ENCODE data around the gene SHD. TPM values are rescaled to one million over a fixed set of nuclear protein-coding genes. Genes with fewer than 3 reads are reported as not detected.

Gene SHD
- total and polyA plus RNA-seq, 9 of the 15 experiments (the other 6 are each of a cell fraction or from before 2014, with no cell fraction given) = 0.05 to 0.62 (median 0.15) TPM; not detected in 5

GRCh38 chr19:4267101-4267900 is 11.8 kb upstream of the SHD start (continued):
- TF ChIP-seq SMARCB1 (IDR thresholded peaks at IDR 0.05; ENCODE audit: insufficient read length, low read depth) (no peak), LEF1 (IDR thresholded peaks at IDR 0.05) (0 out of 2 replicates have a peak, but pooled peaks have one; percentile 20), NUFIP1 (IDR thresholded peaks at IDR 0.05; ENCODE audit: partially characterized antibody) (no peak), ZKSCAN8 (CRISPR knock-in tag; IDR thresholded peaks at IDR 0.05) (no peak), MNT (conservative IDR thresholded peaks at IDR 0.05) (peak in 1 of 2 experiments; percentile 18; a peak in 2 of 4 replicates), GATAD2A (IDR thresholded peaks at IDR 0.05) (no peak), GABPA (tag; conservative IDR thresholded peaks at IDR 0.05; ENCODE audit: low read depth) (no peak), MLLT1 (IDR thresholded peaks at IDR 0.05) (peak; percentile 48 to 73; a peak in 2 of 4 replicates), THRB (CRISPR knock-in tag; conservative IDR thresholded peaks at IDR 0.05) (peak; percentile 75; the same call in 1 of the 2 replicates), PYGO2 (tag; IDR thresholded peaks at IDR 0.05) (no peak), ZNF75A (CRISPR knock-in tag; IDR thresholded peaks at IDR 0.05) (no peak), MAX (CRISPR knock-in tag; IDR thresholded peaks at IDR 0.05) (0 out of 2 replicates have a peak, but pooled peaks have one; percentile 10), ZBTB7A (IDR thresholded peaks at IDR 0.05; ENCODE audit: borderline replicate concordance, control insufficient read depth, low read depth, low read length) (peak; percentile 99), TRIM25 (IDR thresholded peaks at IDR 0.05; ENCODE audit: borderline replicate concordance) (0 out of 2 replicates have a peak, but pooled peaks have one; percentile 19), CC2D1A (IDR thresholded peaks at IDR 0.05) (peak; percentile 85), CSDE1 (IDR thresholded peaks at IDR 0.05) (no peak), BHLHE40 (IDR thresholded peaks at IDR 0.05; ENCODE audit: low read length) (peak; percentile 55), SMC3 (conservative IDR thresholded peaks at IDR 0.05; ENCODE audit: insufficient read depth, low read depth, low read length) (peak; percentile 77), TBL1XR1 (IDR thresholded peaks at IDR 0.05; ENCODE audit: low read length in 2 of 2) (no peak), RBM22 (IDR thresholded peaks at IDR 0.05; ENCODE audit: low read depth, low read length, poor library complexity, severe bottlenecking) (peak; percentile 30)
